ENCODE results near the gene NANS. TPM values are rescaled to one million over a fixed set of nuclear protein-coding genes. Genes with fewer than 3 reads are reported as not detected.
A peak's percentile ranks its signal among the peaks of the same experiment; 100 is the strongest.

NANS gene
- total and polyA plus RNA-seq, 10 of the 15 experiments (the other 5 are each of a cell fraction or from before 2014, with no cell fraction given): 21.0 to 126 (median 52.3) TPM

GRCh38 chr9:98056269-98057137 is at the start of gene NANS (continued):
- TF ChIP-seq SMAD5 (IDR thresholded peaks at IDR 0.05; ENCODE audit: low read depth): peak; percentile 75; the same call in 1 of the 2 replicates
- 0 out of 2 replicates have a peak, but pooled peaks have one; percentile 14 for TF ChIP-seq TARDBP (IDR thresholded peaks at IDR 0.05; ENCODE audit: borderline replicate concordance)
- peak; percentile 62 for TF ChIP-seq SPI1 (IDR thresholded peaks at IDR 0.05; ENCODE audit: borderline replicate concordance, insufficient read depth, low read depth, low read length)
- TF ChIP-seq MTA2 (IDR thresholded peaks at IDR 0.05; ENCODE audit: low read depth): 0 out of 2 replicates have a peak, but pooled peaks have one; percentile 6
- peak; percentile 25; the same call in 1 of the 2 replicates for TF ChIP-seq PKNOX1 (IDR thresholded peaks at IDR 0.05)
- no peak for TF ChIP-seq ETV6 (conservative IDR thresholded peaks at IDR 0.05 in 1 of 2, IDR thresholded peaks at IDR 0.05 in 1 of 2; ENCODE audit: borderline replicate concordance in 1 of 2, low read depth in 1 of 2)
- peak; percentile 62; the same call in 1 of the 2 replicates for TF ChIP-seq ZNF217 (IDR thresholded peaks at IDR 0.05)
- TF ChIP-seq CREM (IDR thresholded peaks at IDR 0.05; ENCODE audit: low read depth): 0 out of 2 replicates have a peak, but pooled peaks have one; percentile 43
- TF ChIP-seq POLR2AphosphoS5 (IDR thresholded peaks at IDR 0.05; ENCODE audit: low read length): peak; percentile 94
- peak; percentile 37; the same call in 1 of the 2 replicates for TF ChIP-seq EED (IDR thresholded peaks at IDR 0.05; ENCODE audit: low read depth)
- TF ChIP-seq NR2F1 (conservative IDR thresholded peaks at IDR 0.05): peak; percentile 76
- TF ChIP-seq BMI1 (IDR thresholded peaks at IDR 0.05; ENCODE audit: borderline replicate concordance): no peak
- no peak for TF ChIP-seq STAT1 (conservative IDR thresholded peaks at IDR 0.05)
- TF ChIP-seq MXI1 (IDR thresholded peaks at IDR 0.05; ENCODE audit: low read depth, low read length): 0 out of 2 replicates have a peak, but pooled peaks have one; percentile 15
- TF ChIP-seq ZNF24 (IDR thresholded peaks at IDR 0.05): peak; percentile 28; the same call in 1 of the 2 replicates
- peak in 1 of 2 experiments; percentile 42; a peak in 1 of 4 replicates for TF ChIP-seq BHLHE40 (IDR thresholded peaks at IDR 0.05; ENCODE audit: borderline replicate concordance in 1 of 2, low read depth in 2 of 2, low read length in 1 of 2)
- TF ChIP-seq RBBP5 (conservative IDR thresholded peaks at IDR 0.05): no peak
- TF ChIP-seq ZNF622 (IDR thresholded peaks at IDR 0.05): no peak

Measured in GM12878 (cell line).